ENCODE results near the gene NDUFB8. TPM values are rescaled to one million over a fixed set of nuclear protein-coding genes. Genes with fewer than 3 reads are reported as not detected.

NDUFB8 gene
- total RNA-seq, 2 experiments from 2014 or later = 365 to 384 TPM

DNA sequence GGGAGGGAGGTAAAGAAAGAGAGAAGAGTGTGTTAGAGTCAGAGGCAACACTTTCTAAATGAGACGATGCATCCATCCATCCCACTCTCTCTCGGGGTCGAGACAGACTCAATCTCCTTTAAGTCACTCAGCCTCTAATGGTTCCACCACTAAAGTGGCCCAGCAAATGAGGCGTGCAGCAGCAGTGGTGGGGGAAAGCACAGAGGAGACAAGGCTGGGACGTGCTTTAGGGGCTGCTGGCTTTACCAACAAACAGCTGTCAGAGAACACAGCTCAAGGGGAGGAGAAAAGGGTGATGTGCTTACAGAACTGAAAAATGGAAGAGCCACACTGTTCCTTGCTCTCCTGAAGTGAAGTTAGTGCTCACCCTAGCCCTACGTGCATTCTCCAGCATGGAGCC lies 5.5 kb downstream of the NDUFB8 start:
- CTCF ChIA-PET = interaction anchor here (0.8 to 3.7 kb wide), 4 partner anchors 14 to 91 kb away, joined by 3 to 34 read pairs (median 4); no protein-coding TSS in a partner anchor

DNA sequence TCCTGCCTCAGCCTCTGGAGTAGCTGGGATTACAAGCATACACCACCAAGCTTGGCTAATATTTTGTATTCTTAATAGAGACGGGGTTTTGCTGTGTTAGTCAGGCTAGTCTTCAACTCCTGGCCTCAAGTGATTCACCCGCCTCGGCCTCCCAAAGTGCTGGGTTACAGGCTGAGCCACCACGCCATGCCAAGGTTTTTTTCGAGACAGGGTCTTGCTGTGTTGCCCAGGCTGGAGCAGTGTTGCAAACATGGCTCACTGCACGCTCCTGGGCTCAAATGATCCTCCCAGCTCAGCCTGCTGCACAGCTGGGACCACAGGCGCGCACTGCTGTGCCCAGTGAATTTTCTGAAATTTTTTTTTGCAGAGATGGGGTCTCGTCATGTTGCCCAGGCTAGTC lies 6.7 kb downstream of the NDUFB8 start:
- peaks cover 30% of the 10 kb centered on the region for H3K4me1 Mint-ChIP-seq (ENCODE audit: low read depth)
- TF ChIP-seq, protein P1, sequence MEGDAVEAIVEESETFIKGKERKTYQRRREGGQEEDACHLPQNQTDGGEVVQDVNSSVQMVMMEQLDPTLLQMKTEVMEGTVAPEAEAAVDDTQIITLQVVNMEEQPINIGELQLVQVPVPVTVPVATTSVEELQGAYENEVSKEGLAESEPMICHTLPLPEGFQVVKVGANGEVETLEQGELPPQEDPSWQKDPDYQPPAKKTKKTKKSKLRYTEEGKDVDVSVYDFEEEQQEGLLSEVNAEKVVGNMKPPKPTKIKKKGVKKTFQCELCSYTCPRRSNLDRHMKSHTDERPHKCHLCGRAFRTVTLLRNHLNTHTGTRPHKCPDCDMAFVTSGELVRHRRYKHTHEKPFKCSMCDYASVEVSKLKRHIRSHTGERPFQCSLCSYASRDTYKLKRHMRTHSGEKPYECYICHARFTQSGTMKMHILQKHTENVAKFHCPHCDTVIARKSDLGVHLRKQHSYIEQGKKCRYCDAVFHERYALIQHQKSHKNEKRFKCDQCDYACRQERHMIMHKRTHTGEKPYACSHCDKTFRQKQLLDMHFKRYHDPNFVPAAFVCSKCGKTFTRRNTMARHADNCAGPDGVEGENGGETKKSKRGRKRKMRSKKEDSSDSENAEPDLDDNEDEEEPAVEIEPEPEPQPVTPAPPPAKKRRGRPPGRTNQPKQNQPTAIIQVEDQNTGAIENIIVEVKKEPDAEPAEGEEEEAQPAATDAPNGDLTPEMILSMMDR (IDR thresholded peaks at IDR 0.05) = no peak
- no peak for ATAC-seq
- peaks cover 33% of the 10 kb centered on the region for H3K36me3 Mint-ChIP-seq (ENCODE audit: low read depth)
- intact Hi-C loops (cut with micrococcal nuclease) = loop anchor here (10.0 kb wide), 1 partner anchor 868 kb away; the partner anchor contains the start of gene ENTPD7
- no peak overlapping the region for H3K27ac Mint-ChIP-seq
- no peaks in the 10 kb centered on the region for H3K9me3 Mint-ChIP-seq
- no peaks in the 10 kb centered on the region for H3K27me3 Mint-ChIP-seq
- CTCF ChIA-PET = interaction anchor here (0.9 to 7.3 kb wide), 6 partner anchors 12 to 178 kb away, joined by 3 to 65 read pairs (median 7); partner anchors contain the start of gene SCD
- DNase-seq = no peak
- POLR2A ChIA-PET = interaction anchor here (0.7 to 2.0 kb wide), 3 partner anchors 11 to 176 kb away, joined by 3 to 5 read pairs (median 3); no protein-coding TSS in a partner anchor
- H3K4me3 Mint-ChIP-seq = no peak overlapping the region

More for the DNA sequence above, 5.5 kb downstream of the NDUFB8 start:
- intact Hi-C loops (cut with micrococcal nuclease) = loop anchor here (10.0 kb wide), 1 partner anchor 869 kb away; the partner anchor contains the start of gene ENTPD7
- Mint-ChIP-seq H3K27me3 (no peaks in the 10 kb centered on the region), H3K4me3 (no peak overlapping the region), H3K27ac (peak overlapping the region; percentile 6), H3K4me1 (ENCODE audit: low read depth) (peaks cover 21% of the 10 kb centered on the region), H3K9me3 (no peaks in the 10 kb centered on the region), H3K36me3 (ENCODE audit: low read depth) (peaks cover 38% of the 10 kb centered on the region)
- no peak for ATAC-seq
- TF ChIP-seq, protein P1 (IDR thresholded peaks at IDR 0.05) = no peak
- DNase-seq = no peak
- POLR2A ChIA-PET = interaction anchor here (1.2 kb wide), 1 partner anchor 11 kb away, joined by 4 read pairs; the partner anchor contains the start of gene HIF1AN

DNA sequence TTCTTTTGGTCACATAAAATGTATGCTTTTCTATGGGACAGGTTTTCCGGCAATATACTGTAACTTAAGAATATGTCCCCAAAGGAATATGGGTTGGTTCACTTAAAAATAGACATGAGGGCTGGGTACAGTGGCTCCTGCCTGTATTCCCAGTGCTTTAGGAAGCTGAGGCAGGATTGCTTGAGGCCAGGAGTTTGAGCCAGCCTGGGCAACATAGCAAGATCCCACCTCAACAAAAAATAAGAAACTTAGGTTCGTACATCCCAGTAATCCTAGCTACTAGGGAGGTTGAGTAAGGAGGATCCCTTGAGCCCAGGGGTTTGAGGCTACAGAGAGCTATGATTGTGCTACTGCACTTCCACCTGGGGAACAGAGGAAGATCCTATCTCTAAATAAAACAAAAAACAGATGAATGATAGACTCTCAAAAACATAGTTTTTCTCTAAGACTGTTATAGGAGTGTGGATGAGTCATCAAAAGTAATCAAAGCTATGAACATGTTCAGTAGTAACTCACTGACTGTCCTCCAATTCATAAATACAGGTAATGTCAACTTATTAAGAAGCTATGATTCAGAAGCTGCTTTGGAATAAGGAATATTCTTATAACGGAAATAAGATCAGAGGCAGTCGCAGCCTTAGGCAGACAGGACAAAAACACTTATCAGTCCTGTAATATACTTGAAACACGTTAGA lies 7.4 kb downstream of the NDUFB8 start:
- DNase-seq = no peak
- peaks cover 29% of the 10 kb centered on the region for H3K36me3 Mint-ChIP-seq (ENCODE audit: low read depth)
- TF ChIP-seq, protein P1 (IDR thresholded peaks at IDR 0.05) = no peak
- ChIA-PET CTCF (interaction anchor here (0.6 to 7.3 kb wide), 7 partner anchors 11 to 177 kb away, joined by 3 to 65 read pairs (median 6); partner anchors contain the start of gene SCD), POLR2A (interaction anchor here (0.6 to 2.0 kb wide), 4 partner anchors 11 to 176 kb away, joined by 3 to 5 read pairs (median 3); no protein-coding TSS in a partner anchor)
- ATAC-seq = no peak
- no peaks in the 10 kb centered on the region for H3K9me3 Mint-ChIP-seq
- H3K4me3 Mint-ChIP-seq = no peak overlapping the region
- intact Hi-C loops (cut with micrococcal nuclease) = loop anchor here (10.0 kb wide), 1 partner anchor 867 kb away; the partner anchor contains the start of gene ENTPD7
- H3K27me3 Mint-ChIP-seq = no peaks in the 10 kb centered on the region
- peak overlapping the region; percentile 14 for H3K27ac Mint-ChIP-seq
- peaks cover 30% of the 10 kb centered on the region for H3K4me1 Mint-ChIP-seq (ENCODE audit: low read depth)

DNA sequence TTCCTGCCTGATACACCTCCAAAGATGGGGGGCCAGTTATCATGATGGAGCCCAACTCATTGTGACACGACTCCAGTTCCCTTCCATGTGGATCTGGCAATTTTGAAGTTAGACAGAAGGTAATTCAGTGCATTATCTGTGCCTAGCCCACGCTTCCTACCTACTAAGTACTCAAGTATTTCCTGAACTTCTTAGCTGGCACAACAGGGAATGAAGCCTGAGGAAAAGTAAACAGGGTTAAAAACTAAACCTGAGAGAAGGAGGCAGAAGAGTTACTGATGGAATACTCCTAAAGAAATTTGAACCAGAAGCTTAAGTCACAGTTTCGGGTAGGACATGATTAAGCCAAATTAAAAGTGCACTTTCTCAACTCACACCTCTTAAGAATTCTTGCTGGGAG lies 8.9 kb downstream of the NDUFB8 start:
- Mint-ChIP-seq H3K27ac (peak overlapping the region; percentile 63), H3K9me3 (no peaks in the 10 kb centered on the region), H3K36me3 (ENCODE audit: low read depth) (peaks cover 26% of the 10 kb centered on the region), H3K4me1 (ENCODE audit: low read depth) (peaks cover 19% of the 10 kb centered on the region), H3K27me3 (no peaks in the 10 kb centered on the region), H3K4me3 (no peak overlapping the region)
- intact Hi-C loops (cut with micrococcal nuclease) = loop anchor here (10.0 kb wide), 1 partner anchor 866 kb away; the partner anchor contains the start of gene ENTPD7
- ChIA-PET POLR2A (interaction anchor here (0.7 to 1.7 kb wide), 4 partner anchors 9 to 178 kb away, joined by 3 to 7 read pairs (median 6); partner anchors contain the start of gene NDUFB8), CTCF (interaction anchor here (0.9 to 8.1 kb wide), 6 partner anchors 9 to 182 kb away, joined by 3 to 134 read pairs (median 73); partner anchors contain the start of genes NDUFB8 and SCD)
- TF ChIP-seq, protein P1 (IDR thresholded peaks at IDR 0.05) = no peak
- ATAC-seq (no peak), DNase-seq (no peak)

All from activated CD8-positive, alpha-beta T cell treated with anti-CD3 and anti-CD28 coated beads for 36 hours (primary cell).